Neural cell (in vitro differentiated cells): ENCODE results near the gene NLRP14. TPM values are rescaled to one million over a fixed set of nuclear protein-coding genes. Genes with fewer than 3 reads are reported as not detected.

Experiments
- H2AFZ ChIP-seq: fragments of 200-600, 300-800 bp; sonication (generic), shearing (Covaris generic); 2 replicates; pipeline ENCODE4 v1.6.0; 2014; ENCODE audit warnings: low read depth, mild to moderate bottlenecking, antibody characterized with exemption, low read length, moderate library complexity
- H3F3A ChIP-seq: fragments of 200-600 bp; shearing (Covaris generic); 2 replicates; pipeline ENCODE4 v1.6.1; 2016; ENCODE audit warnings: mild to moderate bottlenecking, moderate library complexity, mixed read lengths, antibody characterized with exemption, low read length; ENCODE audit not compliant: insufficient read depth, poor library complexity, severe bottlenecking
- H3K27ac ChIP-seq: fragments of 200-600, 300-800 bp; sonication (generic), shearing (Covaris generic); 2 replicates; pipeline ENCODE4 v1.5.1; 2014; ENCODE audit warnings: mild to moderate bottlenecking, low read length, moderate library complexity
- H3K27me3 ChIP-seq: fragments of 300-800, 200-600 bp; sonication (generic), shearing (Covaris generic); 2 replicates; pipeline ENCODE4 v1.6.0; 2014; ENCODE audit warnings: mild to moderate bottlenecking, low read depth, low read length, moderate library complexity; ENCODE audit not compliant: insufficient read depth
- H3K36me3 ChIP-seq: fragments of 300-800, 200-600 bp; sonication (generic), shearing (Covaris generic); 2 replicates; pipeline ENCODE4 v1.5.1; 2014; ENCODE audit warnings: mild to moderate bottlenecking, antibody characterized with exemption, low read length, moderate library complexity; ENCODE audit not compliant: insufficient read depth
- H3K4me2 ChIP-seq: fragments of 300-800, 200-600 bp; sonication (generic), shearing (Covaris generic); 2 replicates; pipeline ENCODE4 v1.6.0; 2014; ENCODE audit warnings: mild to moderate bottlenecking, low read length
- H3K4me3 ChIP-seq: fragments of 300-800, 200-600 bp; sonication (generic), shearing (Covaris generic); 2 replicates; pipeline ENCODE4 v1.5.1; 2014; ENCODE audit warnings: mild to moderate bottlenecking, low read length, moderate library complexity
- H3K79me2 ChIP-seq: fragments of 200-600 bp; shearing (Covaris generic); replicated peaks from 2 replicates; pipeline ENCODE4 v1.6.0; 2014; ENCODE audit warnings: mild to moderate bottlenecking, low read length, moderate library complexity; ENCODE audit not compliant: insufficient read depth
- H3K9ac ChIP-seq: fragments of 300-800, 200-600 bp; sonication (generic), shearing (Covaris generic); 2 replicates; pipeline ENCODE4 v1.6.1; 2016; ENCODE audit warnings: mild to moderate bottlenecking, low read length, mixed read lengths
- H3K9me2 ChIP-seq: fragments of 200-600 bp; shearing (Covaris generic); 2 replicates; pipeline ENCODE4 v1.6.1; 2016; ENCODE audit warnings: mild to moderate bottlenecking, low read length, mixed read lengths; ENCODE audit not compliant: insufficient read depth
- H3K9me3 ChIP-seq: fragments of 200-600, 300-800 bp; sonication (generic), shearing (Covaris generic); 2 replicates; pipeline ENCODE4 v1.6.1; 2016; ENCODE audit warnings: mild to moderate bottlenecking, mixed run types, low read length, moderate library complexity, mixed read lengths
- H4K20me1 ChIP-seq: fragments of 200-600 bp; shearing (Covaris generic); 2 replicates; pipeline ENCODE4 v1.6.1; 2016; ENCODE audit warnings: mild to moderate bottlenecking, mixed run types; ENCODE audit not compliant: insufficient read depth
- CTCF ChIP-seq: fragments of 450-650 bp; IDR thresholded peaks from 2 replicates; pipeline ENCODE4 v1.5.1; 2014; ENCODE audit warnings: antibody characterized with exemption, mild to moderate bottlenecking, moderate library complexity; ENCODE audit not compliant: poor library complexity, severe bottlenecking
- EP300 ChIP-seq: fragments of 450-650 bp; conservative IDR thresholded peaks from 2 replicates; pipeline ENCODE4 v1.6.1; 2014; ENCODE audit warnings: antibody characterized with exemption, mild to moderate bottlenecking, moderate library complexity; ENCODE audit not compliant: poor library complexity, severe bottlenecking
- EZH2 ChIP-seq: fragments of 200-600, 300-800 bp; shearing (Covaris generic), sonication (generic); IDR thresholded peaks from 2 replicates; pipeline ENCODE4 v1.6.1; 2014; ENCODE audit warnings: antibody characterized with exemption, low read length, borderline replicate concordance, mild to moderate bottlenecking; ENCODE audit not compliant: insufficient read depth, poor library complexity, severe bottlenecking
- MXI1 ChIP-seq: fragments of 450-650 bp; conservative IDR thresholded peaks from 2 replicates; pipeline ENCODE4 v1.6.1; 2014; ENCODE audit warnings: antibody characterized with exemption, mild to moderate bottlenecking; ENCODE audit not compliant: poor library complexity, severe bottlenecking
- POLR2AphosphoS5 ChIP-seq: IDR thresholded peaks from 2 replicates; pipeline ENCODE4 v1.6.1; 2012
- RAD21 ChIP-seq: fragments of 450-650 bp; conservative IDR thresholded peaks from 2 replicates; pipeline ENCODE4 v1.6.1; 2014; ENCODE audit warnings: antibody characterized with exemption, mild to moderate bottlenecking, moderate library complexity
- REST ChIP-seq: IDR thresholded peaks from 2 replicates; pipeline ENCODE4 v1.6.1; 2012; ENCODE audit warnings: borderline replicate concordance
- SMC3 ChIP-seq: fragments of 450-650 bp; conservative IDR thresholded peaks from 2 replicates; pipeline ENCODE4 v1.6.1; 2014; ENCODE audit warnings: antibody characterized with exemption, mild to moderate bottlenecking, moderate library complexity; ENCODE audit not compliant: poor library complexity
- TAF1 ChIP-seq: IDR thresholded peaks from 2 replicates; pipeline ENCODE4 v1.6.1; 2012; ENCODE audit warnings: low read depth
- polyA plus RNA-seq: library from polyadenylated mRNA; depleted of rRNA; stranded (reverse); fragments of >200 nt; gene quantifications from 2 replicates; pipeline ENCODE4 v1.2.3, GENCODE V29; 2014

The NLRP14 gene
- polyA plus RNA-seq, 1 donor from 2014 or later: 0.48 TPM

GRCh38 chr11:7056828-7057513, 36.7 kb downstream of the NLRP14 start:
- H3K4me3 ChIP-seq: no peak overlapping the region
- H3K79me2 ChIP-seq: no peaks in the 10 kb centered on the region
- no peak overlapping the region for H3K9ac ChIP-seq
- H4K20me1 ChIP-seq: no peaks in the 10 kb centered on the region
- no peaks in the 10 kb centered on the region for H3K9me3 ChIP-seq
- H3K9me2 ChIP-seq: no peaks in the 10 kb centered on the region
- H2AFZ ChIP-seq: no peak overlapping the region
- H3F3A ChIP-seq: no peaks in the 10 kb centered on the region
- no peaks in the 10 kb centered on the region for H3K36me3 ChIP-seq
- no peak for TF ChIP-seq POLR2AphosphoS5
- no peak for TF ChIP-seq SMC3
- no peak for TF ChIP-seq REST
- no peak for TF ChIP-seq EZH2
- no peak for TF ChIP-seq EP300
- no peak for TF ChIP-seq CTCF
- no peak for TF ChIP-seq MXI1
- no peak for TF ChIP-seq RAD21
- H3K27me3 ChIP-seq: no peaks in the 10 kb centered on the region
- H3K4me2 ChIP-seq: no peak overlapping the region
- no peak overlapping the region for H3K27ac ChIP-seq

GRCh38 chr11:7057641-7058040, 37.4 kb downstream of the NLRP14 start:
- no peak for TF ChIP-seq REST
- no peak for TF ChIP-seq RAD21
- TF ChIP-seq MXI1: no peak
- TF ChIP-seq POLR2AphosphoS5: no peak
- TF ChIP-seq SMC3: no peak
- TF ChIP-seq EP300: no peak
- no peak for TF ChIP-seq TAF1
- no peak for TF ChIP-seq EZH2
- no peak for TF ChIP-seq CTCF
- H3K4me3 ChIP-seq: no peak overlapping the region
- no peaks in the 10 kb centered on the region for H3K79me2 ChIP-seq
- no peaks in the 10 kb centered on the region for H4K20me1 ChIP-seq
- no peaks in the 10 kb centered on the region for H3K27me3 ChIP-seq
- no peaks in the 10 kb centered on the region for H3K9me3 ChIP-seq
- H3F3A ChIP-seq: no peaks in the 10 kb centered on the region
- no peak overlapping the region for H3K4me2 ChIP-seq
- no peaks in the 10 kb centered on the region for H3K36me3 ChIP-seq
- no peak overlapping the region for H2AFZ ChIP-seq
- no peak overlapping the region for H3K9ac ChIP-seq
- H3K27ac ChIP-seq: no peak overlapping the region
- no peaks in the 10 kb centered on the region for H3K9me2 ChIP-seq
